ENCODE data around the gene ASCL2. TPM values are rescaled to one million over a fixed set of nuclear protein-coding genes. Genes with fewer than 3 reads are reported as not detected.

The ASCL2 gene
- total and polyA plus RNA-seq, 2 of the 4 experiments (the other 2 are of a cell fraction), result not detected

- no peak overlapping the region for H2AK5ac ChIP-seq (ENCODE audit: low read depth, low read length)
- CTCF ChIA-PET, result no interaction called here
- no peak overlapping the region for H2BK120ac ChIP-seq (ENCODE audit: low read depth, low read length)
- H3K4me3 ChIP-seq (ENCODE audit: insufficient read depth, low read depth, low read length), result no peak overlapping the region
- dilution Hi-C loops (cut with HindIII; ENCODE audit: low sequenced_read_pairs, unreplicated experiment) (no loop called here), in situ Hi-C loops (cut with MboI; ENCODE audit: low sequenced_read_pairs) (no loop called here), intact Hi-C loops (cut with micrococcal nuclease) (no loop called here)
- no peak overlapping the region for H2BK15ac ChIP-seq (ENCODE audit: low read depth, low read length)
- no peak overlapping the region for H3K18ac ChIP-seq (ENCODE audit: low read depth, low read length)
- no peak overlapping the region for H3K14ac ChIP-seq (replicated peaks; ENCODE audit: low read depth, low read length)
- no peak overlapping the region for H4K8ac ChIP-seq (ENCODE audit: low read depth in 2 of 2, low read length in 2 of 2)
- no peak overlapping the region for H3K4ac ChIP-seq (ENCODE audit: low read depth, low read length)
- no peaks in the 10 kb centered on the region; the same call in 1 of the 2 replicates for H4K20me1 ChIP-seq (ENCODE audit: insufficient read depth, low read length)
- H3K4me2 ChIP-seq (ENCODE audit: low read depth, low read length), result no peak overlapping the region
- H4K5ac ChIP-seq (ENCODE audit: low read depth, low read length), result no peak overlapping the region
- BruUV-seq (replicated peaks), result no TSS peak
- no peaks in the 10 kb centered on the region for H3K79me1 ChIP-seq (ENCODE audit: low read depth in 1 of 2, low read length in 2 of 2)
- no peaks in the 10 kb centered on the region for H3K36me3 ChIP-seq (ENCODE audit: control insufficient read depth, insufficient read depth, low read length)
- H2BK20ac ChIP-seq (ENCODE audit: low read depth, low read length), result no peak overlapping the region
- no peak overlapping the region for H3K23ac ChIP-seq (ENCODE audit: low read depth, low read length)
- H3K56ac ChIP-seq (ENCODE audit: extremely low read depth, insufficient read depth, low read length), result no peak overlapping the region
- no peak overlapping the region for H2AK9ac ChIP-seq (replicated peaks; ENCODE audit: low read depth, low read length, poor library complexity)
- DNase-seq, result no peak
- no peak overlapping the region for H3K9ac ChIP-seq (ENCODE audit: low read depth, low read length)
- 20% methylated on average over 2 of the region's 6 CpGs; no CpG with 5 or more reads in 1 of the 2 experiments for WGBS, 2 experiments (ENCODE audit: extremely low coverage in 2 of 2, insufficient read length in 1 of 2)
- H3K9me3 ChIP-seq (ENCODE audit: control insufficient read depth, insufficient read depth, low read length), result no peaks in the 10 kb centered on the region
- ATAC-seq (ENCODE audit: low read depth), result no peak
- POLR2A ChIA-PET (ENCODE audit: unreplicated experiment), result no interaction called here
- H3K9me1 ChIP-seq (ENCODE audit: insufficient read depth, low read length), result no peaks in the 10 kb centered on the region
- H3K27ac ChIP-seq (ENCODE audit: insufficient read depth, low read length), result no peak overlapping the region
- H3K27me3 ChIP-seq (ENCODE audit: control insufficient read depth, insufficient read depth, low read length), result peaks cover 35% of the 10 kb centered on the region
- TF ChIP-seq MAFK (IDR thresholded peaks at IDR 0.05; ENCODE audit: low read depth, low read length) (no peak), POLR2A (IDR thresholded peaks at IDR 0.05; ENCODE audit: low read depth, low read length) (no peak), RCOR1 (IDR thresholded peaks at IDR 0.05; ENCODE audit: insufficient replicate concordance, low read length) (no peak), FOS (IDR thresholded peaks at IDR 0.05; ENCODE audit: low read depth, low read length) (no peak), RAD21 (IDR thresholded peaks at IDR 0.05; ENCODE audit: low read length) (no peak), MXI1 (IDR thresholded peaks at IDR 0.05; ENCODE audit: borderline replicate concordance, low read depth, low read length) (no peak), MAZ (IDR thresholded peaks at IDR 0.05; ENCODE audit: borderline replicate concordance, low read depth, low read length) (no peak), BHLHE40 (IDR thresholded peaks at IDR 0.05; ENCODE audit: low read depth, low read length) (no peak), SMC3 (IDR thresholded peaks at IDR 0.05; ENCODE audit: low read depth, low read length) (no peak), CHD1 (IDR thresholded peaks at IDR 0.05; ENCODE audit: low read depth, low read length) (no peak), CTCF (conservative IDR thresholded peaks at IDR 0.05; ENCODE audit: low read depth, low read length) (no peak), NFE2L2 (IDR thresholded peaks at IDR 0.05; ENCODE audit: low read depth, low read length) (no peak), RFX5 (IDR thresholded peaks at IDR 0.05; ENCODE audit: low read depth, low read length) (no peak)
- no peak overlapping the region for H2BK5ac ChIP-seq (ENCODE audit: low read depth, low read length, poor library complexity, severe bottlenecking)
- H3K4me1 ChIP-seq (ENCODE audit: control insufficient read depth, insufficient read depth, low read length), result no peaks in the 10 kb centered on the region
- no peak overlapping the region for H2AFZ ChIP-seq (replicated peaks; ENCODE audit: low read length, poor library complexity)
- no peak overlapping the region for H4K91ac ChIP-seq (ENCODE audit: insufficient read depth, low read depth, low read length)
Observed at GRCh38 chr11:2219318-2220017, 50.9 kb downstream of the ASCL2 start.

Data from IMR-90 (cell line).